ENCODE data around the gene STX3. TPM values are rescaled to one million over a fixed set of nuclear protein-coding genes. Genes with fewer than 3 reads are reported as not detected.
"Not testable (repeated sequence)": the region's sequence is repeated elsewhere in the genome, so short reads cannot be mapped to it uniquely, and the experiment has no call there.

STX3 gene
- total RNA-seq, 1 experiment from 2014 or later, result 23.9 TPM

GRCh38 chr11:59787816-59788215 is 32.6 kb downstream of the STX3 start:
- DNase-seq (ENCODE audit: low read depth), result peak; percentile 45

DNA sequence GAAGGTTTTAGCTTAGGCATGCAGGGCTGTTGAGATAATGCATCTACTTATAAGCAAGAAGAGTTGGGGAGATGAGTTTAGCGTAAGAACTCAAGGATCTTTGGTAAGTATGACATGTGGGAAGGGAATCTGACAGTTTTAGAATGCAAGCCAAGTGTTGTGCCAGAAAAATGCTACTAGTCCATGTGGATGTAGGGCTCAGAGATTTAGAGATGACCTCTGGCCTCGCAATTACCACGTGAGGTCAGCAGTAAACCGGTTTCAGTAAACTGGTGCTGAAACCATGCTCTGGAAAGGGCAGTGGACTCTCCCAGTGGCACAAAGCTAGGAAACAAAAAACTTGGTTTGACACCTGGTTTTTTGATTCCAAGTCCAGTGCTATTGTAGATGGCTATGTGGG is 36.5 kb downstream of the STX3 start:
- no peak for DNase-seq (ENCODE audit: low read depth)

DNA sequence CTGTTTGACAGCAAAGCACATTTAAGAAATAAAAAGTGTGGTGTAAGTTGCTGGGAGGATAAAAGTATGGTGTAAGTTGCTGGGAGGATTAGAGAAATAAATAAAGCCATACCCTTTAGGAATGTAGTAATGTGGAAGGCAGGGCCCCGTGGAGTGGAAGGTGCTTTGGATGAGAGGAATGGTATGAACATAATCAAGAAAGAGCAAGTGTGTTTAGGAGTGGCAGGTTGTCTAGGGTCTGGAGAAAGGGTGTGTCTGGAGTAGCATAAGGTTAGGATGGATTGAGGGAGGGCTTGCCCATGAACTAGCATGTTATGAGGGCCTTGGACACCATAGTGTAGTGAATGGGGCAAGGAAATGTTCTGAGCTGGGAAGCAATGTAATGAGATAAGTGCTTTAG is 37.3 kb downstream of the STX3 start:
- DNase-seq (ENCODE audit: low read depth), result no peak

DNA sequence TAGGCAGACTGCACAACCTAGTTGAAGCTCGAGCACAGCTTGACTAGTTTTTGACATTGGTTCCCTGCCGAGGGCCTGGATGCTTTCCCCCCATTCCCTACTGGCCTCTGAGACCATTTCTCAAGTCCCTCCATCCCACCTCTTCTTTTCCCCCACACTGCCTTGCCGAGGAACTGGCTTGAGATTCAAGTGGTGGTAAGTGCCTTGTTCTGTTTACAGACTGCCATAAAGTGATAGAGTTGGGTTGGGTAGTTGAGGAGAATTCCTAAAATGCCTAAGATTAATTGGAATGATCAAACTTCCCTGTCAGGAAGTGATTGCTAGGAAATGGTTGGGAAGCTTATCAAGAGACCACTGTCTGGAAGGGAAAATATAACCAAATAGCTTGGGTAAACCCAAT is 39.2 kb downstream of the STX3 start:
- DNase-seq (ENCODE audit: low read depth), result no peak

DNA sequence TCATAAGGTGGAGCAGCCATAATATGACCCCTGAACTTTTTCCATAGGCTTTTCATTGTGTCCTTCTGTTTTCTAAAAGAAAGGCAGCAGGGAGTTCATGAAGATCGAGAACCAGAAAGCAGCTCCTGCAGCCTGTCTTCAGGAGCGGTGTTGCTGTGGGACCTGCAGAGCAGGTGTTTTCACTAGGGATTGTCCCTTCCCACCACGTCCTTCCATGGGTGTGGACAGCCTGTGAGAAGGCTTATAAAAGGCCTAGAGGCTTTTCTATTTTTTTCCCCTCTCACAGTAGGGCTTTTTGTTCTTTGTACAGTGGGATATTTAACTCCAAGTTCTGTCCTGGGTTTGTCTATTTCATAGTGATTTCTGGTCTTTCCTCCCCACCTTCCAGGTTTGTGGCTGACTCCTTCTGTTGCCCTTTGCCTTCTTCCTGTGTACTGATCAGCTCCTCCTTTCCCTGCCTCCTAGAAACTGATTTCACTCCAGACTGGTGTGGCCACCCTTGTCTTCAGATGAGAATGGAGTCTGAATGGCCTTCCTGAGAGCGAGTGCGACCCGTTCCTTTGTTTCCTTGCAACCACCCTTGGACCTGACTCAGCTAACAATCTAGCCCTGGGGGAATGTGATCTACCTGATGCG is 45.3 kb downstream of the STX3 start:
- no peak for DNase-seq (ENCODE audit: low read depth)

- DNase-seq (ENCODE audit: low read depth), result no peak
Observed at GRCh38 chr11:59801160-59801706, 46.1 kb downstream of the STX3 start.

DNA sequence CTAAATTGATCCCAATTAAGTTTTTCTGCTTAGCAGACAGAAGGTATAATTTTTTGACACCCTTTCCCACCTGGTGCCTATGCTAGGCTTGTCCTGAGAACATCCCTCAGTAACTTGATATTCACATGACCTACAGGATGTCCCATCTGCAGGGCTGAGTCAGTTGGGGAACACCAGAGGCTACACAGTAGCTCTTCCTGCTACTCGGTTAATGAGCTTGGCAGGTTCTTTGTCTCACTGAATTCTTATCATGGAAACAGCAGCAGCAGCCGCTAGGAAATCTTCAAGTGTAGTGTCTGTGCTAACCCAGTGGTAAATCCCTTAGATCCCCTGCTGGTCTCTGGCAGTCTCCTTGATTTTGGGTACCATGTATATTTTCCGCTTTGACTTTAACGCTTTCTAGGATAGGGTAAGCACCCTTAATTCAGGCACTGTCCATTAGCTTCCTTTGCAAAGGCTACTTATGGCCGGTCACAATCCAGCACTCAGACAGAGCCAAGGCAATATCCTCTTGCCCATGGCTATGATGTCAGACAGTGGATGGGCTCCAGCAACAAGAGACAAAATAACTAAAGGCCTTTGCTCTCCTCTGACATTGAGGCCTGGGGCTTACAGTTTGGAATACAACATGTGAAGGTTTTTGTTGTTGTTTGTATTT is 46.9 kb downstream of the STX3 start:
- DNase-seq (ENCODE audit: low read depth), result peak; percentile 25

DNA sequence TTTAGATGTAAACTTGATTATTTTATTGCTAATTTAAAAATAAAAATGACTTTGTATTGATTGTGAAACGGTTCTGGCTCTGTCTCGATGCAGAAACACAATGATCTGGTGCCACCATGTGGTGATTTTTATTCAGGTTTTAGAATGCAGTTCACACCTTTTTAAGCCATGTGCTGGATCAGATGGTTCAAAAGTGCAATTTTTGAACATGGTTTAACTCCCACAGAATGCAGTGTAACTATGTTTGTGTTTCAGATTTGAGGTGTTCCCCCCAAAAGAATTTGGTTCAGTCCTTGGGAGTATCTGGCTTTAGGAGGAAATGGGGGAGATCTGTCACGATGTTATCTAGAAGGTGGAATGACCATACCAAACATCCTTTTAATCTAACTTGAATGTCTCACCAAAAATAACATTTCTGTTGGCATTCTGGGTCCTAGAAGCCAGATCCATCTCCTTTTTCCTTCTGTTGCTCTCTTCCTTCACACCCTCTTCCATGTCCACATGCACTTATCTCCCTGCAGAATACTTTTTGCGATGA is 47.5 kb downstream of the STX3 start:
- peak; percentile 51 for DNase-seq (ENCODE audit: low read depth)

DNA sequence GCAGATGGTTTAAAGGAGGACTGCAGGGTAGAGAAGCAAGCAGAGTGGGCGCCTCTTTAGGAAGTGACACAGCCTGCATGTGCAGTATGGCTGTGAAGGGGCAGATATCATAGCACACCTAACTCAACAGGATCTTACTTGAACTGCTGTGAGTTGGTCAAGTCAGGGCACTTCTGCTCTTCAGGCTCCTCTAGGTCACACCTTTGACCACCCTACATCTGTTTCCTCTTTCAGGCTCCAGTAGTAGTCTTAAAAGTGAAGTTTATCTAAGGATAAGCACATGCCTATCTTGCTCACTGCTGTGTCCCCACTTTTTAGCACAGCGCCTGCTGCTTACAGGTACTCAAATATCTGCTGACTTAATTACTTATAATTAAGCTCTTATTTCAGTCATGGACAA is 48.9 kb downstream of the STX3 start:
- no peak for DNase-seq (ENCODE audit: low read depth)

DNA sequence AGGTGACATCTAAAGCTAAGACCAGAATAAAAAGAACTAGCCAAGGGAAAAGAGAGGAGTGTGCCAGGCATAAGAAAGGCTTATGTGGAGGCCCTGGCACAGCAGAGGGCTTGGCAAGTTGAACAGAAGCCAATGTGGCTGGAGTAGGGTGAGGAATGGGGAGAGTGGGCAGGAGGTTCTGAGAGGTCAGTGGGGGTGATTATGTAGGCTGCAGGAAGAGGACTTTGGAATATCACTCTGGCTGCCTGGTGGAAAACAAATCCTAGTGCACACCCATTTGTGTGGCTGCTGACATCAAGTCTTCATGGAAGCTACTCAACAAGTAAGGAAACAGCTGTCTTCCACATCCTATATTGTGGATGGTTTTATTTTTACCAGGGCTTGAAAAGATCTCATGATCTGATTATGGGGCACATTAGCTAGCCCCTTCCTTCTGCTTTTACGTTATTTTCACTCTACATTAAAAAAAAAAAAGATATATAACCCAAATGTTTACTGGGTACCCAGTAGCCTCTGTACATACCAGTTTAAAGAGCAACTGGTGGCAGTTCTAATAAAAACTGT is 52.0 kb downstream of the STX3 start:
- DNase-seq (ENCODE audit: low read depth), result no peak

GRCh38 chr11:59810189-59810910 is 55.2 kb downstream of the STX3 start, which contains the start of gene MRPL16:
MRPL16 (minus strand) TSS chr11:59810778; CDS start chr11:59810658, 120 bp downstream.
- DNase-seq (ENCODE audit: low read depth), result peak; percentile 87

GRCh38 chr11:59810911-59811259 is 55.7 kb downstream of the STX3 start:
- no peak for DNase-seq (ENCODE audit: low read depth)

DNA sequence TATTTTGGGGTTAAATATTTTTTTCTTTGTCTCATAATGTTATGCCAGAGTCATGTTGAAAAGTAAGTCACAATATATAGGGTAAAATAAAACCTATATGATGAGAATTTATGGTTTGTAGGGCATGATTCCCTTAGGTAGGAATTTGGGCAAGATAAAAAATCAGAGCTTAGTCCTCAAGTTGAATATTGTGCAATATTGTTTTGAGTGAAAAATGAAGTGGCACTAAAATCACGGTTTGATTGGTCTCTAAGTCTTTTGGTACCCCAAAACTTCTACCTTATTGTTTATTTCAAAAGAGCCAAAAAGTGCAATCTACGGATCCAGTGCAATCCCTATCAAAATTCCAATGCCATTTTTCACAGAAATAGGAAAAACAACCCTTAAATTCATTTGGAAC is 57.0 kb downstream of the STX3 start:
- DNase-seq (ENCODE audit: low read depth), result no peak

GRCh38 chr11:59813364-59813763 is 58.2 kb downstream of the STX3 start:
- DNase-seq (ENCODE audit: low read depth), result no peak

GRCh38 chr11:59814021-59814420 is 58.8 kb downstream of the STX3 start:
- DNase-seq (ENCODE audit: low read depth), result no peak

DNA sequence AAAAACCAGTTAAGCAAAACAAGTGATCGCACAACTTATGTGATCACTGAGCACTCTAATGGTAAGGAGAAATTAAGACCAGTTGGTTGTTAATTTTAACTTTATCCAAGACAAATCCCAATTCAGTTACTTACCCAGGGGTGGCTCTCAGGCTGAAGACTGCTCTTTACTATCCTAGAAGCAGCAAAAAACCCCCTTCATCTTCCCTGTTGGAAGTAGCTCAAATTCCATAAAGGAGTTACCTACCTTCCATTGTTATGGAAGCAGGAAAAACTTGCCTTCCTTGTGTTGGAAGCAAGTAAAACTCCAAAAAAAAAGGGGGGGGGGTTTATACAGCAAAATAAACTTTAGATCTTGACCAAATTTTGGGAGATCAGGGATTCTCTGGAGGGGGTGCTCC is 60.6 kb downstream of the STX3 start:
- no peak for DNase-seq (ENCODE audit: low read depth)

DNA sequence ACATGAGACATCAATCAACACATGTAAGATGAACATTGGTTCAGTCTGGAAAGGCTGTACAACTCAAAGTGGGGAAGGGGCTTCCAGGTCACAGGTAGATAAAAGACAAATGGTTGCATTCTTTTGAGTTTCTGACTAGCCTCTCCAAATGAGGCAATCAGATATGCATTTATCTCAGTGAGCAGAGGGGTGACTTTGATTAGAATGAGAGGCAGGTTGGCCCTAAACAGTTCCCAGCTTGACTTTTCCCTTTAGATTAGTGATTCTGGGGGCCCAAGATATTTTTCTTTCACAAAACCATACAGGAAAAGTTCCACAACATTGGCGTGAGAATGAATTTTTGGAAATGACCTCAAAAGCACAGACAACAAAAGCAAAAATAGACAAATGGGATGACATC is 61.3 kb downstream of the STX3 start:
- not testable (repeated sequence) for DNase-seq (ENCODE audit: low read depth)

GRCh38 chr11:59818572-59818971 is 63.4 kb downstream of the STX3 start:
- no peak for DNase-seq (ENCODE audit: low read depth)

DNA sequence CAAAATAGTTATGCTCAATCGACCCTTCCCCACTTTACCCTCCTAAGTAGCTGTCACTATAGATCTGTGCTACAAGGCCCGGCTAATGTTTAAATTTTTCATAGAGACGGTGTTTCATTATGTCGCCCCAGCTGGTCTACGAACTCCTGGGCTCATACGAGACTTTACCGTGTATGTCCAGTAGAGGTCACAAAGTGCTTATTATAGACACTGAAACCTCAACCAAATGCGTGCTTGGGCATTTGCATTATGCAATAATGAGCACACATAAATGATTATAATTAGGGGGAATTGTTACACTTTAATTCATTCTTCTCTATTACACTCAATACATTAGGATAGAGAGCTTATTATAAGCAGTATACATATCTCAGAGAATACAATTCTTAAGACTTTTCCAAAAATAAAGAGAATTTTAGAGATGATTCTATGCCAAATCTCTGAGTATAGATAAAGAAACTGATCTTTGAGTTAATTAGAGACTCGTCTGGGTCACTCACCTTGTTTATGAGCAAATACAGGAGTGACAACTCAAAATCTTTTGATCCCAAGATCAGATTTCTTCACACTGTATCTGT is 67.9 kb downstream of the STX3 start:
- peak; percentile 65 for DNase-seq (ENCODE audit: low read depth)

- DNase-seq (ENCODE audit: low read depth), result no peak
Observed at GRCh38 chr11:59829358-59829757, 74.2 kb downstream of the STX3 start.

DNA sequence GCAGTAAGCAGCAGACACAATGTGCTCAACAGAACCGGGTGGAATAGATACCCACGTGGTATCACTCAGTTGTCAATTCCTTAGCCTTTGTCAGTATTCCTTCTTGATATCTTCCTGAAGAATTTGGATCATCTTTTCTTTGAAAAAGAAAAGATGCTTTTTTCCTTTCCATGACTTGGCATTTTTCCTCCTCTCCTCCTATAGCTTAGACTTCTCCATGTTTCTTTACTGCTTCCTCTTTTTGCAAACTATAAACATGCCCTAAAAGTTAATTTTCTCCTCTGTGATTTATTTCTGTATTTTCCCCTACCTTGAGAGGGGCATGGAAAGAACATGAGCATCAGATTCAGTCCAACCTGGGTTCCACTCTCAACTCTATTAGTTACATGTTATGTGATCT is 78.4 kb downstream of the STX3 start:
- DNase-seq (ENCODE audit: low read depth), result no peak

- DNase-seq (ENCODE audit: low read depth), result no peak
Observed at GRCh38 chr11:59839615-59840014, 84.4 kb downstream of the STX3 start.
